NCI-H2107 (cell line): ENCODE measurements around the gene GNB4.

Experiments used
- DNase-seq: peaks from one replicate; lab custom pipeline; 2025; lab: John Stamatoyannopoulos, UW

The GNB4 gene

GRCh38 chr3:179348325-179349013 is 102.8 kb downstream of the GNB4 start:
- DNase-seq: no peak

- DNase-seq: peak; percentile 98
Observed at GRCh38 chr3:179347345-179348194, 103.7 kb downstream of the GNB4 start, which contains the start of gene MFN1. Gene MFN1 (plus strand): TSS chr3:179347709. CDS start chr3:179348852, 1,143 bp downstream.
